ENCODE data around the gene VMAC. TPM values are rescaled to one million over a fixed set of nuclear protein-coding genes. Genes with fewer than 3 reads are reported as not detected.
"Not testable (repeated sequence)": the region's sequence is repeated elsewhere in the genome, so short reads cannot be mapped to it uniquely, and the experiment has no call there.

The VMAC gene
- total RNA-seq, 1 experiment from 2014 or later = 4.4 TPM

GRCh38 chr19:5883157-5883873, 21.4 kb upstream of the VMAC start:
- peak; percentile 53 for DNase-seq (ENCODE audit: low read depth)

GRCh38 chr19:5884065-5884811, 20.4 kb upstream of the VMAC start:
- not testable (repeated sequence) for DNase-seq (ENCODE audit: low read depth)

GRCh38 chr19:5889288-5889971, 15.2 kb upstream of the VMAC start:
- no peak for DNase-seq (ENCODE audit: low read depth)

GRCh38 chr19:5890099-5890498, 14.6 kb upstream of the VMAC start:
- DNase-seq (ENCODE audit: low read depth) = no peak

GRCh38 chr19:5891572-5891937, 13.1 kb upstream of the VMAC start:
- DNase-seq (ENCODE audit: low read depth) = no peak

- DNase-seq (ENCODE audit: low read depth) = peak; percentile 31
Observed at GRCh38 chr19:5891938-5892771, 12.5 kb upstream of the VMAC start.

GRCh38 chr19:5892772-5893275, 11.8 kb upstream of the VMAC start:
- no peak for DNase-seq (ENCODE audit: low read depth)

- DNase-seq (ENCODE audit: low read depth) = no peak
Observed at GRCh38 chr19:5893296-5893903, 11.3 kb upstream of the VMAC start.

- no peak for DNase-seq (ENCODE audit: low read depth)
Observed at GRCh38 chr19:5893907-5894703, 10.6 kb upstream of the VMAC start.

- DNase-seq (ENCODE audit: low read depth) = no peak
Observed at GRCh38 chr19:5894704-5895349, 9.8 kb upstream of the VMAC start.

- no peak for DNase-seq (ENCODE audit: low read depth)
Observed at GRCh38 chr19:5895409-5895808, 9.3 kb upstream of the VMAC start.

- no peak for DNase-seq (ENCODE audit: low read depth)
Observed at GRCh38 chr19:5895890-5896289, 8.8 kb upstream of the VMAC start.

GRCh38 chr19:5896365-5897076, 8.2 kb upstream of the VMAC start:
- DNase-seq (ENCODE audit: low read depth) = no peak

GRCh38 chr19:5897189-5897969, 7.3 kb upstream of the VMAC start:
- DNase-seq (ENCODE audit: low read depth) = no peak

GRCh38 chr19:5899728-5900526, 4.7 kb upstream of the VMAC start:
- no peak for DNase-seq (ENCODE audit: low read depth)

- no peak for DNase-seq (ENCODE audit: low read depth)
Observed at GRCh38 chr19:5900976-5901375, 3.7 kb upstream of the VMAC start.

- DNase-seq (ENCODE audit: low read depth) = peak; percentile 50
Observed at GRCh38 chr19:5903056-5903623, 1.5 kb upstream of the VMAC start.
